Common myeloid progenitor, CD34-positive (primary cell): Measurements from ENCODE around the gene DLEC1.

ENCODE experiments used
- CTCF ChIA-PET: fragments of 350-600 bp; sonication (Branson Sonifier 250); formaldehyde crosslinking; loops from one replicate; lab custom pipeline; 2021; ENCODE audit warnings: antibody characterized with exemption; lab: Charles Lee
- POLR2A ChIA-PET: fragments of 350-600 bp; sonication (Branson Sonifier 250); formaldehyde crosslinking; loops from one replicate; lab custom pipeline; 2021; ENCODE audit warnings: antibody characterized with exemption; lab: Charles Lee
- DNase-seq, 3 donors: peaks; one replicate each; pipeline versions ENCODE4 v3.0.0 to v3.0.0-alpha.2; 2013
- H3K27ac ChIP-seq, 2 experiments: 1 replicate in 1 of 2; 2 replicates in 1 of 2; pipeline ENCODE4 v1.7.0; 2013; ENCODE audit warnings: inconsistent platforms in 2 of 2, low read length in 2 of 2, mild to moderate bottlenecking in 2 of 2, low read depth in 1 of 2, moderate library complexity in 1 of 2; ENCODE audit not compliant: severe bottlenecking in 2 of 2, insufficient read depth in 1 of 2, poor library complexity in 1 of 2
- H3K27me3 ChIP-seq, 5 experiments: replicated peaks in 2 of 5; 1 replicate in 3 of 5; 2 replicates in 2 of 5; pipeline versions ENCODE4 v1.6.1 to v1.7.0; 2013; ENCODE audit warnings: low read length in 4 of 5, mild to moderate bottlenecking in 2 of 5, moderate library complexity in 2 of 5, inconsistent platforms in 1 of 5; ENCODE audit not compliant: insufficient read depth in 5 of 5, control insufficient read depth in 4 of 5
- H3K36me3 ChIP-seq, 4 experiments: 1 replicate in 2 of 4; 2 replicates in 2 of 4; pipeline versions ENCODE4 v1.6.1 to v1.7.0; 2013; ENCODE audit warnings: low read length in 3 of 4, control low read depth in 1 of 4, mild to moderate bottlenecking in 1 of 4; ENCODE audit not compliant: control insufficient read depth in 4 of 4, insufficient read depth in 4 of 4
- H3K4me1 ChIP-seq, 4 experiments: 1 replicate in 3 of 4; 2 replicates in 1 of 4; pipeline versions ENCODE4 v1.6.1 to v1.7.1; 2013; ENCODE audit warnings: low read length in 3 of 4, mild to moderate bottlenecking in 3 of 4, control low read depth in 1 of 4, inconsistent platforms in 1 of 4, moderate library complexity in 1 of 4; ENCODE audit not compliant: control insufficient read depth in 4 of 4, insufficient read depth in 4 of 4; ENCODE audit errors: control extremely low read depth in 1 of 4
- H3K4me3 ChIP-seq, 7 experiments: 1 replicate in 4 of 7; 2 replicates in 3 of 7; pipeline versions ENCODE4 v1.5.1 to v1.7.0; 2013; ENCODE audit warnings: mild to moderate bottlenecking in 7 of 7, low read length in 6 of 7, moderate library complexity in 6 of 7, inconsistent platforms in 2 of 7, low read depth in 2 of 7, control low read depth in 1 of 7; ENCODE audit not compliant: insufficient read depth in 4 of 7, control insufficient read depth in 1 of 7; ENCODE audit errors: extremely low read depth in 1 of 7
- H3K9me3 ChIP-seq, 5 experiments: 1 replicate in 4 of 5; 2 replicates in 1 of 5; pipeline versions ENCODE4 v1.6.1 to v1.7.1; 2013; ENCODE audit warnings: low read length in 4 of 5, mild to moderate bottlenecking in 2 of 5, inconsistent platforms in 1 of 5, low read depth in 1 of 5, moderate library complexity in 1 of 5; ENCODE audit not compliant: control insufficient read depth in 4 of 5, insufficient read depth in 2 of 5; ENCODE audit errors: control extremely low read depth in 1 of 5
- WGBS: methylation state at CpG from one replicate; pipeline ENCODE4 v1.1.5; 2013; ENCODE audit not compliant: insufficient coverage; 5-methylcytosine and 5-hydroxymethylcytosine counted together

The DLEC1 gene

GRCh38 chr3:38127611-38128302 is 88.7 kb downstream of the DLEC1 start:
- Histone ChIP-seq H3K27me3 (no peaks in the 10 kb centered on the region), H3K9me3 (no peaks in the 10 kb centered on the region), H3K27ac (no peak overlapping the region), H3K36me3 (peaks cover 14 to 94% (median 73%) of the 10 kb centered on the region in 4 experiments), H3K4me1 (no peaks in the 10 kb centered on the region), H3K4me3 (no peak overlapping the region)
- 96% methylated on average over 4 of the region's 4 CpGs for WGBS
- CTCF ChIA-PET, result interaction anchor here (0.6 to 6.4 kb wide), 4 partner anchors 10 to 219 kb away, joined by 3 to 38 read pairs (median 5); partner anchors contain the start of gene XYLB
- POLR2A ChIA-PET, result no interaction called here
- no peak for DNase-seq

- Histone ChIP-seq H3K27me3 (no peaks in the 10 kb centered on the region), H3K36me3 (peaks cover 14 to 94% (median 72%) of the 10 kb centered on the region in 4 experiments), H3K4me1 (no peaks in the 10 kb centered on the region), H3K4me3 (no peak overlapping the region), H3K27ac (no peak overlapping the region), H3K9me3 (no peaks in the 10 kb centered on the region)
- ChIA-PET POLR2A (no interaction called here), CTCF (interaction anchor here (1.0 to 6.4 kb wide), 5 partner anchors 11 to 352 kb away, joined by 3 to 38 read pairs (median 6); partner anchors contain the start of gene XYLB)
- 100% methylated on average over 1 of the region's 1 CpG for WGBS
- no peak for DNase-seq
Measured at GRCh38 chr3:38128303-38128655, 89.3 kb downstream of the DLEC1 start.

DNA sequence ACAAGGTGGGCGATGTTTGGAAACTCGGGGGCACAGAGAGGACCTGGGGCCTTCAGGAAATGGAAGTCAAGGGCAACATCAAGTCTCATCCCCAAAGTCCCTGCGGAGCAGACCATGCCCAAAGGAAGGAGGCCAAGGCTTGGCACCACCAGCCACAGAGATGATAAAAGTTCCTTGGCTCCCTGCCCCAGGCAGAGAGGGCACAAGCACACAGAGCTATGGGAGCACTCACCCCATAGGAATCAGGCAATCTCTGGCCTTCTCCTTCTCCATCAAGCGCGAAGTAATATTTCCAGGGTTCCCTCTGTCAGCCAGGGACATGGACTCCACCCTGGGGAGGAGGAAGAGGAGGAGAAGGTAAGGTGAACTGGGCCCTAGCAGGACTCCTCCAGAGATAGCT is 90.0 kb downstream of the DLEC1 start:
- Histone ChIP-seq H3K4me1 (no peaks in the 10 kb centered on the region), H3K36me3 (peaks cover 14 to 99% (median 77%) of the 10 kb centered on the region in 4 experiments), H3K9me3 (no peaks in the 10 kb centered on the region), H3K27me3 (no peaks in the 10 kb centered on the region), H3K4me3 (no peak overlapping the region), H3K27ac (no peak overlapping the region)
- ChIA-PET CTCF (interaction anchor here (1.0 to 6.4 kb wide), 6 partner anchors 11 to 351 kb away, joined by 3 to 38 read pairs (median 4); partner anchors contain the start of genes OXSR1 and XYLB), POLR2A (no interaction called here)
- no peak for DNase-seq
- 97% methylated on average over 4 of the region's 5 CpGs for WGBS

DNA sequence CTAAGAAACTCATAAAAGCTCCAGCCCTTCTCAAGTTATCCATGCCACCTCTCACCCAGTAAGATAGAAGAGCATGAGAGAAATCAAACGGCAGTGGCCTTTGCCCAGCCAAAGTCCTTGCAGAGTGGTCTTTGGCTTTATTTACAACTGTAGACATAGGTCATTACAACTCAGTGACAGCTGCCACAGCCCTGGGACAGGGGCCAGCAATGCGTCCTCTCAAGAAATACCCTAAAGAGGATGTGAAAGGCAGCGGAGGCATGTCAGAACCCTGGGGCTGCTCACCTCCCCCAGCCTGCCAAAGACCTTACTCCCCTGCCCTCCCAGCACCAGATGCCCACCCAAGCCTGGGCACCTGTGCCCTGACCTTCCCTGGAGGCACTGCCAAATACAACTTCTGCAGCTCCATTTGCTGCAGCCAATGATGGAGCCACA is 91.6 kb downstream of the DLEC1 start:
- Histone ChIP-seq H3K4me1 (peaks cover 0 to 9% (median 8%) of the 10 kb centered on the region in 4 experiments), H3K27me3 (no peaks in the 10 kb centered on the region), H3K9me3 (no peaks in the 10 kb centered on the region), H3K27ac (no peak overlapping the region), H3K36me3 (peaks cover 14 to 85% (median 72%) of the 10 kb centered on the region in 4 experiments), H3K4me3 (no peak overlapping the region)
- ChIA-PET CTCF (interaction anchor here (1.1 to 6.4 kb wide), 3 partner anchors 9 to 215 kb away, joined by 5 to 38 read pairs (median 6); no protein-coding TSS in a partner anchor), POLR2A (no interaction called here)
- 97% methylated on average over 3 of the region's 3 CpGs for WGBS
- no peak for DNase-seq

DNA sequence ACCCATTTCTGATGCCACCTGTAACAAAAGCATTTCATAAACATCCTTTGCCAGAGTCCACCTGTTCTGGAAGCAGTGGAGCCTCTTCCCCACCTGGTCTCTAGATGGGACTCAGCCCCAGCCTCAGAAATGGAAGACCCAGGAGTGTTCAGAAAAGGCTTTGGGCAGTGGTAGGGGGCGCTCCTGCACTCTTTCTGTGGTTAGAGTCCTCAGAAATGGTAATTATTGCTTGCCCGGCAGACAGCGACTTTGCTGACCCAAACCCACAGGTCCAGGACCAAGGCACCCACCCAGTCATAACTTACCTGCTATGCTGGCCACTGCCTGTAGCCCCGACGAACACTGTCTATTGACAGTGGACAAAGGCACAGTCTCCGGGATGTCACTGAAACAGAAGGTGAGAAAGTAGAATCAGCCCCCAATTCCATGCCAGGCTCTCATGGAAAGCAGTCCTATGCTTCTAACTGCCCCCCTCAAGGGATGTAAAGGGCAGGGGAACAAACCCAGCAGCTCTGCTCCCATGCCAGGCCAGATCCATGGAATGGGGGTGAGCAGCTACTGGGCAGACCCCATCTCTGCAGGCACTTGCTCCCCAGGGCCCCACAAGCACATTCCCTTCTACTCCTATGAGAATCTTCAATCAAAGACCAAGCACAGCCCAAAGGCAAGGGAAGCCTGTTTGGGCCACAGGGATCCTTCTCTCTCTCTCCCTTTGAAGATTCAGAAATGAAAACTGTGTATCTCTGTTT is 92.8 kb downstream of the DLEC1 start:
- ChIA-PET CTCF (interaction anchor here (0.7 to 6.4 kb wide), 8 partner anchors 10 to 214 kb away, joined by 3 to 38 read pairs (median 4); partner anchors contain the start of genes OXSR1 and XYLB), POLR2A (no interaction called here)
- Histone ChIP-seq H3K36me3 (peaks cover 11 to 73% (median 63%) of the 10 kb centered on the region in 4 experiments), H3K9me3 (no peaks in the 10 kb centered on the region), H3K27me3 (no peaks in the 10 kb centered on the region), H3K4me3 (no peak overlapping the region), H3K27ac (no peak overlapping the region), H3K4me1 (peaks cover 0 to 20% (median 16%) of the 10 kb centered on the region in 4 experiments)
- DNase-seq, result no peak
- 88% methylated on average over 4 of the region's 6 CpGs for WGBS

DNA sequence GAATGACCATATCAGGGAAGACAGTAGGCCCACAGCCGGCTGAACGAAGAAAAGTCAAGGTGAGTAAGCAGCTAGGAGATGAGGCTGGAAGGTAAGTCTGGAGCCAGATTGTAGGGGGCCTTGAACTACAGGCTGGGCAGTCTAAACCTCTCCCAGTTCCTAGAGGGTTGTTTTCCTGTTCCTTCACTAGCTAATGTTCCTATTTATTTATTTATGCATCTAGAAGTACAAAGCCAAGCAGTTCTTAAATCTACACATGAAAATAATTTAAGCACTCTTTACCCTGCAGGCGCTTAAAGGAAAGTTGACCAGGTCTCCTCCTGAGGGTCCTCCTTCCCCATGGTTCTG is 94.2 kb downstream of the DLEC1 start:
- DNase-seq, result no peak
- peaks cover 2 to 30% (median 25%) of the 10 kb centered on the region in 4 experiments for H3K4me1 ChIP-seq
- H3K27ac ChIP-seq, result no peak overlapping the region
- 100% methylated on average over 1 of the region's 3 CpGs for WGBS
- H3K9me3 ChIP-seq, result no peaks in the 10 kb centered on the region
- H3K36me3 ChIP-seq, result peaks cover 9 to 59% (median 49%) of the 10 kb centered on the region in 4 experiments
- POLR2A ChIA-PET, result no interaction called here
- CTCF ChIA-PET, result interaction anchor here (0.8 to 1.8 kb wide), 4 partner anchors 17 to 213 kb away, joined by 3 to 4 read pairs (median 3); partner anchors contain the start of gene XYLB
- no peak overlapping the region for H3K4me3 ChIP-seq
- H3K27me3 ChIP-seq, result no peaks in the 10 kb centered on the region
